ENCODE measurements around the gene ABCB10. TPM values are rescaled to one million over a fixed set of nuclear protein-coding genes. Genes with fewer than 3 reads are reported as not detected.
"Not testable (repeated sequence)": the region's sequence is repeated elsewhere in the genome, so short reads cannot be mapped to it uniquely, and the experiment has no call there.

ABCB10 gene
- 10 to 100 TPM; 20.2 to 24.7 (median 22.0) TPM for polyA plus RNA-seq (ENCODE audit: insufficient read length in 4 of 4)

DNA sequence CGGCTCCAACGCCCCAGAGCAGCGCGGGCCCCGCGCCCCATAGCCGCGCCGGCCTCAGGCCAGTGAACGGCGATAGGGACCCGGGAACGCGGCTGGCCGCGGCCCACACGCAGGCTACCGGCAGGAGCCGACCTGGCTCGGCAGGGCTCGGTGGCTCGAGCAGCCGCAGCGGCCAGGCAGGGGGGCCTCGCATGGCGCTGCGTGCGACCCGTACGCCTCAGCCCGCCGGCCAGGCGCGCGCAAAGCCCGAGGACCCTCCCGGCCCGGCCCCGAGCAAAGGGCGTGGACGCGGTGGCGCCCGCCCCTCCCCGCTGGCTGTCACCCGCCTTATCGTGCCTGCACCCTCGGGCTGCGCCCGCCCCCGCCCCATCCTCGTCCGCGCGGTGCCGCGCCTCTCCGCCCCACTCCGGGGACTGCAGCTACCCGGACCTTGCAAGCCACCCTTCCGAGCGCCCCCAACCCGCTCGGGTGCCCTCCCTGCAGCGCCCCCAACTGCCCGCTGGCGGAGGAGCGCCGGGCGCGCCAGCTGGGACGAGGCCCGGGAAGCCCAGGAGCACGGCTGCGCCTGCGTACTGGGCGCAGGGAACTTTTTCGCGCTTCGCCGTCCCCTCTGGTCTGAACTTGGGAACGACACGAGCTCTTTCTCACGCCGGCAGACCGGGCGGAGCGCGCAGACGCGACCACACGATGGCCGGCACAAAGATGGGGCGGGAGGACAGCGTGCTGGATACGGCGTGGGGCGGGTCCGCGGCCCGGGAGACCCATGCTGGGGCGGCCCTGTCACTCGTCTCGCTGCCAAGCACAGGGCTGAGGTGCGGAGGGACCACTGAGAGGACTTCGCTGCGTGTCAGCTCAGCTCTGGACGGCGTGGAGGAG is at the start of gene ABCB10:
TSS of gene ABCB10 (minus strand) at position 248 of the 876 bp plus-strand sequence. CDS start at position 193, 55 bp downstream.
- DNase-seq (ENCODE audit: low read depth in 4 of 4, low spot score in 3 of 4), result peak; percentile 95 to 97 (median 97)

DNA sequence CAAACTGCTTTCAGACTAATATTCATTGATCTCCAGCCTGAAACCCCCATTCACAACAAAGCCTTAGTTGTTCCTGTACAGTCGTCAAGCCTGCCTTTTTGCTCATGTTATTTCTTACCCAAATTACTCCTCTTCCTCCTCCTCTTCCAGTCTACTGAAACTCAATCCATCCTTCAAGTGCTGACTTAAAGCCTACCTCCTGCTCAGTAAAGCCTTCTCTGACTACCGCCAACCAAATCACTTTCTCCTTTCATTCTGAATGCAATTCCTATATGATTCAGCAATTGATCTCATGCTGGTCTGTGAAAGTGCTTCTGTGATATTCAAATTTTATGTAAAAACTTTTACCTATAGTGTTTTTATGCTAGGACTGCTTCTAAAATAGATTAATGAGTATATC is 48.9 kb upstream of the ABCB10 start:
- DNase-seq (ENCODE audit: low read depth in 4 of 4, low spot score in 3 of 4), result no peak

DNA sequence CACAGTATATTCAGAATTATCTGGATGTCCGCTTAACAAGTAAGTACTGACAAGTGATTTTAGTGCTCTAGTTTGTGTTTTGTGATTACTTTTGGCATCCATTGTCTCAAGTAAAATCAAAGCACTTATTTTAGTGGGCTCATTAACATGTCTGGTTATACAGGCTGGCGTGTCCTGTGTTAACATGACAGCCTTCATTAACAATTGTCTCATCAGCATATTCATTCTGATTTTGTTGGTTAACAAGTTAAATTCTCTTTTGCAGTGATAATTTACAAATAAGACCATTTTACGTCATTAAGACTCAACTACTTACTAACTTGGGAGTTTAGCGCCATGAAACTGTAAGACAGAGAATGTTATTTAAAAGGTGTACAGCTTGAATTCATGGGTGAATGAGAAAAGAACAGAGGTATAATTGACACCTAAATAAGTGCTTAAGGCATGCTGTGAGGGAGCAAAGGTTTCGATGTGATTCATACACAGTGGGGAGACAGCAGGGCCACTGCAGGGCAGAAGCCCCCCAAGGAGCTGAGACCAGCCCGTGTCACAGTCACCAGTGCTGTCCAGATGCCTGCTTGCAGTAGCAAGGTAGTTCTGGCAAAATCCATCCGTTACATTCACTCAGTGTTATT is 45.0 kb upstream of the ABCB10 start:
- DNase-seq (ENCODE audit: low read depth in 4 of 4, low spot score in 3 of 4), result no peak

DNA sequence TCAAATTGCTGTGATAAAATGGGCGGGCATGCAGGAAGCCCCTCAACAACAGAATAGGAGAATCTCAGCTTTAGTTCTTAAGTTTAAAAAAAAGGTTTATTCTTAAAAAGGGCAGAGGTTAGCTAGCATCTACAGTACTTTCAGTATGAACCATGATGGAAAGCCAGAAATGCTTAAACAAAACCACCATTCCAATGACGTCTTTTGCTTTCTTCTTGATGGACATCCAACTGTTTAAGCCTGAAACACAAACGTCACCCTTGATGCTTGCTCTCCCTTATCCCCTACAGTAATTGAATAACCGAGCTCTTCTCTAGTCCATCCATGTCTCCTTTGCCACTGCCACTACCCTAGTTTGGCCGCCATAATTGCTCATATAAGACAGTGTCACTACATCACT is 41.7 kb upstream of the ABCB10 start:
- DNase-seq (ENCODE audit: low read depth in 4 of 4, low spot score in 3 of 4), result no peak

DNA sequence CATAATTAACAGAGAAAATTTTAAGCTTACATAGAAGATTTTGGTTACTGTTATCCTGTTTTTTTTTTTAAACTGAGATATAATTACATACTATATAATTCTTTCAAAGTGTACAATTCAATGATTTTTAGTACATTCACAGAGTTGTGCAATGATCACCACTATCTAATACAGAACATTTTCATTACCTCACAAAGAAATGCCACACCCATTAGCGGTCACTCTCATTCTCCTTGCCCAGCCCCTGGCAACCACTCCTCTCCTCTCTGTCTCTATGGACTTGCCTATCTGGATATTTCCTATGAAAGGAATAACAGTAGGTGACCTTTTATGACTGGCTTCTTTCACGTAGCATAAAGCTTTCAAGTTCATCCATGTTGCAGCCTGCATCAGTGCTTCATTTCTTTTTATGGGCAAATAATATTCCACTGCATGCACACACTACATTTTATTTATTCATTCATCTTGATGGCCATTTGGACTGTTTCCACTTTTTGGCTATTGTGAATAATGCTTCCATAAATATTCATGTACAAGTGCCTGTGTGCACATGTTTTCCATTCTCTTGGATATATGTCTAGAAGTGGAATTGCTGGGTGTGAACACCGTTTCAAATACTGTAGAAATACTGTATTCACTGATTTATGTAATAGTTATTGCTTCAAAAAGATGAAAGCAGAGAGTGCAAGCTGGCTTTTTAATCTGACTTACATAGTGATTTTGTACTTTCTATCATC is 40.9 kb upstream of the ABCB10 start:
- no peak for DNase-seq (ENCODE audit: low read depth in 4 of 4, low spot score in 3 of 4)

DNA sequence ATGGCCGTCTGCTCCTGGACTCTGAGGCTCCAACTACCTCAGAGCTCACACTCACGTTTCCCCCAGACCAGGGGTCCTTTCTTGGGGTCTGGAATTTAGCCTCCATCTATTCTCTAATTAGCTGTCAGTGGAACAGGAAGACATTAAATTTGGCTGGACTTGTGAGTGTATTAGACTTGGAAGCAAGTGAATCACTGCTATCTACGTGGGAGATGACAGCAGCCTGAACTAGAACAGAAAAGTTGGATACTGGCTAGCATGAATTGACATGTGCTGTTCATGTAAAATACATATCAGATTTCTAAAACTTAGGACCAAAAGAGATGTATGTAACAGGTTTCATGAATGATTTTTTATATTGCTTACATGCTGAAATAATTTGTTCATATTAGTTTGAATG is 39.4 kb upstream of the ABCB10 start:
- no peak for DNase-seq (ENCODE audit: low read depth in 4 of 4, low spot score in 3 of 4)

DNA sequence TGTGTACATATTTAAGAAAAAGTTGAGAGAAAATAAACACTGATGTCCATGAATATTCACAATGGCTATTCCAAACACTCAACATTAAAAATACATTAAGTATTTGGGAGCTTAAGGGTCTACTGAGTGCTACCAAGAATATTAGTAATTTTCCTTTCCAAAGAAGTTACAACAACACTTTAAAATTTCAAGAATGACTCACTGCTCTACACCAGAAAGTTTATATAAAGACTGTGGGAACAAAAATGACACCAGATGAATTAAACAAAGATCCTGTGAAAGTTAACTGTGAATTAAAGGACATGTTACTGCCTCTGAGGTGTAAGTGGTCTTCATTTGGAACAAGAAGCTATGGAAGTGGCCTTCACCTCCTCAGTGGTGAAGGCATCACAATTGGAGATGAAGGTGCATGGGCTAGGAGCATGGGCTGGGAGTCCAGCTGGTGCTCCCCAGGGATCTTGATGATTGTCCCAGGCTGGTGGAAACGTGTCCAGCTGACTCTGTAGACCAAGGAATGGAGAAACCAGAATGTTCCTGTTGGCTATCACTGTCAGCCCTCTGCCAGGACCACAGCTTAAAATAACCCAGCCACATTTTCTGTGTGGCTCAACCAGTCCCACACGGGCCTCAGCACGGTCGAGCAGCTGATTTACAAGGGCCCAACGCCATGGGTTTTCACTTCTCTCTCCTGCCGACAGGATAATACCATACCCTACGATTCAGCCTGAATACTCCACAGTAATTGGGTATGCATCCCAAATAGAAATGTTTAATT is 38.6 kb upstream of the ABCB10 start:
- DNase-seq (ENCODE audit: low read depth in 4 of 4, low spot score in 3 of 4), result no peak

DNA sequence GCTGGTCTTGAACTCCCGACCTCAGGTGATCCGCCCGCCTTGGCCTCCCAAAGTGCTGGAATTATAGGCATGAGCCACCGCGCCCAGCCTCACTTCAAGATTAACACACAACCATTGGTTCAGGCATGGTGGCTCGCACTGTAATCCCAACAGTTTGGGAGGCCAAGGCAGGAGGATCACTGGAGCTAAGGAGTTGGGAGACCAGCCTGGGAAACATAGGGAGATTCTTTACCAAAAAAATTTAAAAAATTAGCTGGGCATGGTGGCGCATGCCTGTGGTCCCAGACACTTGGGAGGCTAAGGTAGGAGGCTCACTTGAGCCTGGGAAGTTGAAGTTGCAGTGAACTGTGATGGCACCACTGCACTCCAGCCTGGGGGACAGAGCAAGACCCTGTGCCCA is 37.4 kb upstream of the ABCB10 start:
- not testable (repeated sequence) for DNase-seq (ENCODE audit: low read depth in 4 of 4, low spot score in 3 of 4)

DNA sequence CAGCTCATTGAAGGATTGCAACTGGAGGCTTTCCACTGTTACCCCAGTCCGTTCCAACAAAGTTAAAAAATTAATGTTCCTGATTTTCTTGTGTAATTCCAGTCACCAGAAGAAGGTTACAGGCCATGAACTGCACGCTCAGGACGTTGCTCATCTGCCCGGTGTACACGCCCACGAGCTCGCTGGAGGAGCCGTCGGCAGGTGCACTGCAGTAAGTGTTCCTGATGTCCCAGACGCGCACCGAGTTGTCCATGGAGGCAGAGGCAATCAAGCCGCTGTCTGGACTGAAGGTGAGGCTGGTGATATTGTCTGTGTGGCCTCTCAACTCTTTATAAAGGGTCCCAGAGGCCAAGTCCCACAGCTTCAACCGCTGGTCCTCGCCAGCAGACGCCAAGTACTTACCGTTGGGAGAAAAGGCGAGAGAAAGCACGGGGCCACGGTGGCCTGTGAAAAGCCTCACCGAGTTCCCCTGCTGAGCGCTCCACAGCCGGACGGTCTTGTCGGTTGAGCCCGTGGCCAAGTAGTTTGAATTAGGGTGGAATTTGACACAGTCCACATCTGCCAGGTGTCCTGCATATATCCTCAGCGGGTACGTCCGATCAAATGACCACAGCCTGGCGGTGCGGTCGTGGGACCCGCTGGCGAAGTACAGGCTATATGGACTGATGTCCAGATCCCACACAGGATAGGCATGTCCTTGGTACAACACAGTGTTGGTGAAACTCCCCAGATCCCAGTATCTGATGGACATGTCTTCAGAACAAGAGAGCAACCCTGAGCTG is 35.9 kb upstream of the ABCB10 start:
- DNase-seq (ENCODE audit: low read depth in 4 of 4, low spot score in 3 of 4), result no peak

DNA sequence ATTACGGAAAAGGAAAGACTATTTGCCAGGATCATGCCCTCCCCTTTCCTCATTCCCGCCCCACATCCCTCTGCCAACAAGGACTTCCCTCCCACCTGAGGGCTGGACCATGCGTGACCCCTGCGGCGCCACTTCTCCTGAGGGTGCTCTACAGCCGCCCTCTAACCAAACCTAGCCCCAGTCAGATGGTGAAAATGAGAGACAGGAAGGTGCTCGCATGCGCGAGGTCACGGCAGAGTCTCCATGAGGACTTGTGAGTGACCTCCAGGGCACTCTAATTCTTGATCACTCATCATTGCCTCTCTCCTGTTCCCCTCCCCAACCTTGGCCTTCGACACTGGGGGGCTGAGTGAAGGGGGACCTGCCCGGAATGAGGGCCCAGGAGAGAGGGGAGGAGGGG is 35.3 kb upstream of the ABCB10 start:
- DNase-seq (ENCODE audit: low read depth in 4 of 4, low spot score in 3 of 4), result no peak

DNA sequence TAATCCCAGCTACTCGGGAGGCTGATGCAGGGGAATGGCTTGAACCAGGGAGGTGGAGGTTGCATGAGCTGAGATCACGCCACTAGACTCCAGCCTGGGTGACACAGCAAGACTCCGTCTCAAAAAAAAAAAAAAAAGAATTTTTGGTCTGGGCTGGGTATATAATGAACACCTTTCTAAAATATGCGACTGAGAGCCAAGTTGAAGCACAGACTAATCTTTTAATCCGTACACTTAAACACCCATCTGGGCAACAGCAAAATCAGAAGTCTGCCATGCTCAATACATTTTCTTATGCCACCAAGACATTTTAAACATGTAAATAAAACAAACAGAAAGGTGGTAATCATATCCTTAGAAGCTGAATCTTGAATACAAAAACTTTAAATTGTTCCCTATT is 31.6 kb upstream of the ABCB10 start:
- no peak for DNase-seq (ENCODE audit: low read depth in 4 of 4, low spot score in 3 of 4)

DNA sequence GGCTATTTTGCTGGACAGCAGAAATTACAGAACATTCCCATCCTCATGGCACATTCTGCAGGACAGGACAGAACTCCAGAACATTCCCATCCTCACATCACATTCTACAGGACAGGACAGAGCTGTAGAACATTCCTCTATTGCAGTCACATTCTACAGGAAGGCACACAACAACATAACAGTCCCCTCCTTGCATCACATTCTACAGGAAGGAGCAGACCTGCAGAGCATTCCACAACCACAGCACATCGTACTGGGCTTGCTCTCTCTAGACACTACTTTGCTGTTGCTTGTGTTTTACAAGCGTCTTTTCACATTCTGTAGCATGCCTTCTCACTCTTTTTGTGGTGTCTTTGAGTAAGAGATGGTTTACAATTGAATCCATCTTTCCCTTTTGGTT is 26.8 kb upstream of the ABCB10 start:
- no peak for DNase-seq (ENCODE audit: low read depth in 4 of 4, low spot score in 3 of 4)

DNA sequence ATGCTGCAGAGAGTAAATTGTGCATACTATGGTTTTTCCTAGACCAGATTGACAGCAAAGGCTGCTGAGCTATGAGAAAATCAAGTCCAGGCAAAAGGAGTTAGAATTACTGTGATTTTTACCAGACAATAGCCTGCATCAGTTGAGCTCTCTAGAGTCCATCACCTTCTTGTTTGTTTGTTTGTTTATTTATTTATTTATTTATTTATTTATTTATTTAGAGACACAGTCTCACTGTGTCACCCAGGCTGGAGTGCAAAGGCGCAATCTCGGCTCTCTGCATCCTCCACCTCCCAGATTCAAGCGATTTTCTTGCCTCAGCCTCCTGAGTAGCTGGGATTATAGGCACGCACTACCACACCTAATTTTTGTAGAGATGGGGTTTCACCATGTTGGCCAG is 24.2 kb upstream of the ABCB10 start:
- no peak for DNase-seq (ENCODE audit: low read depth in 4 of 4, low spot score in 3 of 4)

DNA sequence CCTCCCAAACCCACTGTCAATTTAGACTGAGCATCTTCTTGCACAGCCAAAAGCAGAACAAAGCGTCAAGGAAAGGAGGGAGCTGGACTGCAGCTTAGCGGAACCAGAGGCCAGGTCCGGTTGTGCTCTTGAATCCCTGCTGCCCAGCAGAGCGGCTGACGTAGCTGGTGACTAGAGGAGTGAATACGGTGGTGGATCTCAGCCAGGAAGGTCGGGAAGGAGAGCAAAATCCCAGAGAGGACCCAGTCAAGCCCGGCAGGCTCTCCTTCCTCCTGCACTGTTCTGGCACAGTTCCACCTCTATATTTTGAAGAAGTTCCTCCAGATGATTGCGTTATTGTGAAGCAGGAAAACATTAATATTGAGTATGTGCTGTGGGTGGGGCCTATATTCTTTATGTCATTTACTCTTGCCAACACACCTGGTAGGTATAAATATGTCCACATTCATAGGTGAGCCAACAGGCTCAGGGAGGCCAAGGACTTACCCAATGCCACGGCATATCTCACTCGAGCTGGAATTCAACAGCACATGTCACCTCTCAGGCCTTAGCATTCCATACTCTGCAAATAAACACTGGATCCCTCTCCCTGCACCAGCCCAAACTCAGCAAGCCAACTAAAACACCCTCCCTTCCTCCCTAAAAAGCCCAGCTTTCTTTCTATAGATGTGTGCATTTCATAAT is 23.6 kb upstream of the ABCB10 start:
- DNase-seq (ENCODE audit: low read depth in 4 of 4, low spot score in 3 of 4), result no peak

DNA sequence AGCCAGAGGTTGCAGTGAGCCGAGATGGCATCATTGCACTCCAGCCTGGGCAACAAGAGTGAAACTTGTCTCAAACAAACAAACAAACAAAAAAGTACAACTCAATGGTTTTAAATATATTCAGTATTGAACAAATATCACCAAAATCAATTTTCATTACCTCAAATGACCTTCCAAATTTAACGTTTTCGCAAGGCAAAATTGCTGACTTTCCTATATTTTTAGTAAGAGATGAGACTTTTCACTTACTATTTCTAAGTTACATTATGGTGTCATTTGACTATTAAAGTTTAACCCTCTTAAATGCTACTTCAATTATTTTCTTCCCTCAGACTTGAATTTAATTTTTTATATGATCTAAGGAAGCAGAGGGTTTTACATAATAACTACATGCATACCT is 23.0 kb upstream of the ABCB10 start:
- DNase-seq (ENCODE audit: low read depth in 4 of 4, low spot score in 3 of 4), result no peak

DNA sequence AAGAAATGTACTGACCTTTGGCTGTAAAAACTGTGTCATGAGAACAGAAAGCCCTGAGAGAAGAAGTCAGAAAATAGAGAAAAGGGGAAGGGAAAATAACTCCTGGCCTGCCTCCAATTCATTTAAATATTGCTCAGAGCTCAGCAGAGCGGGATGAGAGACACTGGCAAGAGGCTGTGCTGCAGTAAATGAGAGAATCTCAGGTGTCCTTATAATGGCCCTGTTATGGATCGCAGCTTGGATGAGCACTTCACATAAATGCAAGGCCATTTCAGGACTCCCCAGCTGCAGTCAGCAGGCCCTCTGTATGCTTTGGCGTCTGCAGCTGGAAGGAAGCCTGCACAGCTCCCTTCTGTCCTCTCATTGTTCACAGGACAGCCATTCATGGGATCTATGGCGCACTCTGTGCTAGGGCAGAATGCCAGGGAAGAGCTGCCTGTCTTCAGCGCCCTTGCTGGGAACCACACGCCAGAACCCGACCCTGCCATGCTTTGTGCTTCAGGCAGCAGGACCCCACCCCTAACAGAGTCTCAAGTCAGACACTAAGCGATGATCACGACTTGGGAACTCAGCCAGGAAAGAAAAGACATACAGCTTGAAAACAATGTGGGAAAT is 20.7 kb upstream of the ABCB10 start:
- DNase-seq (ENCODE audit: low read depth in 4 of 4, low spot score in 3 of 4), result peak in 3 of 4 donors; percentile 25 to 32 (median 28)

DNA sequence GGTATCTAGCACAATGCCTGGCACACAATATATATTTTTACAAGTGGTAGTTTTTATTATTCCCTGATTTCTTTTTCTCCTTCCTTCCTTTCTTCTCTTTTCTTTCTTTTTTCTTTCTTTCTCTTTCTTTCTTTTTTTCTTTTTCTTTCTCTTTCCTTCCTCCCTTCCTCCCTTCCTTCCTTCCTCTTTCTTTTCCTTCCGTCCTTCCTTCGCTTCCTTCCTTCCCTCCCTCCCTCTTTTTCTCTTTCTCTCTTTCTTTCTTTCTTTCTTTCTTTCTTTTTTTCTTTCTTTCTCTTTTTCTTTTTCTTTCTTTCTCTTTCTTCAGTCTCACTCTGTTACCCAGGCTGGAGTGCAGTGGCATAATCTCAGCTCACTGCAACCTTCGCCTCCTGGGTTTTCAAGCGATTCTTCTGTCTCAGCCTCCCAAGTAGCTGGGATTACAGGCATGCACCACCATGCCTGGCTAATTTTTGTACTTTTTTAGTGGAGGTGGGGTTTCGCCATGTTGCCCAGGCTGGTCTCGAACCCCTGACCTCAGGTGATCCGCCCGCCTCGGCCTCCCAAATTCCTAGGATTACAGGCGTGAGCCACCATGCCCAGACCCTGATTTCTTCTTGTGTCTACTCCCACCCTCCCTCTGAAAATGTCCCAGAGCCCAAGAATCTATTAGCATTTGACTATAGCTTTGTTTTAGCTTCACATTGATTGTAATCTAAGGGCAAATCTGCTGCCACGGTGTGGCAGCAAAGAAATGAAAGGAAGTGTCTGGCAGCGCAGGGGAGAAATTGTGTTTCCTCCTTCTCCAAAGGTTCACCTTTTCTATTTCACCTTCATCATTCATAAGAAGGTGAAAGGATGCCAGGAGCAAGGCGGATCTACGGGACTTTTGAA is 19.9 kb upstream of the ABCB10 start:
- no peak for DNase-seq (ENCODE audit: low read depth in 4 of 4, low spot score in 3 of 4)

All from right renal pelvis (tissue), 4 donors.